OCI-LY7 (cell line): Measurements from ENCODE around the gene COX4I1. TPM values are rescaled to one million over a fixed set of nuclear protein-coding genes. Genes with fewer than 3 reads are reported as not detected.

Experiments
- BruUV-seq: library from RNA; stranded (reverse); fragments of 400-500 nt; replicated peaks from 2 replicates; lab custom pipeline; 2021; lab: Mats Ljungman, UMichigan
- CTCF ChIA-PET: fragments of 300-600 bp; sonication (Branson Sonifier 250); formaldehyde crosslinking; loops from one replicate; lab custom pipeline; 2022; ENCODE audit warnings: antibody characterized with exemption; ENCODE audit not compliant: unreplicated experiment; lab: Charles Lee
- POLR2A ChIA-PET: fragments of 300-600 bp; sonication (Branson Sonifier 250); formaldehyde crosslinking; loops from one replicate; lab custom pipeline; 2022; ENCODE audit warnings: antibody characterized with exemption; lab: Charles Lee
- DNase-seq: peaks from one replicate; pipeline ENCODE4 v3.0.0-alpha.2; 2015; ENCODE audit warnings: low spot score
- H2AFZ ChIP-seq: fragments of 200-600 bp; sonication (generic), shearing (Covaris generic); 2 replicates; pipeline ENCODE4 v1.6.1; 2014; ENCODE audit warnings: mild to moderate bottlenecking, antibody characterized with exemption, low read length, moderate library complexity
- H3K27ac ChIP-seq: fragments of 200-600 bp; sonication (generic); 2 replicates; pipeline ENCODE4 v1.5.1; 2014; ENCODE audit warnings: mixed run types, low read depth, mild to moderate bottlenecking, moderate library complexity, low read length, inconsistent platforms; ENCODE audit not compliant: poor library complexity, severe bottlenecking
- H3K36me3 ChIP-seq: fragments of 200-600 bp; sonication (generic); 2 replicates; pipeline ENCODE4 v1.6.1; 2014; ENCODE audit warnings: mild to moderate bottlenecking, antibody characterized with exemption, low read length, moderate library complexity, mixed read lengths; ENCODE audit not compliant: insufficient read depth
- H3K4me1 ChIP-seq: fragments of 200-600 bp; sonication (generic); 2 replicates; pipeline ENCODE4 v1.5.1; 2014; ENCODE audit warnings: mild to moderate bottlenecking, low read length; ENCODE audit not compliant: insufficient read depth, poor library complexity, severe bottlenecking
- H3K4me2 ChIP-seq: fragments of 200-600 bp; sonication (generic); 2 replicates; pipeline ENCODE4 v1.6.1; 2014; ENCODE audit warnings: mild to moderate bottlenecking, low read length
- H3K4me3 ChIP-seq: fragments of 200-600 bp; sonication (generic); 2 replicates; pipeline ENCODE4 v1.5.1; 2014; ENCODE audit warnings: mild to moderate bottlenecking, low read depth, low read length; ENCODE audit not compliant: poor library complexity, severe bottlenecking
- H3K79me2 ChIP-seq: fragments of 200-600 bp; sonication (generic); 2 replicates; pipeline ENCODE4 v1.6.1; 2016; ENCODE audit warnings: low read depth, mild to moderate bottlenecking, low read length, moderate library complexity, mixed read lengths; ENCODE audit not compliant: insufficient read depth
- H3K9me2 ChIP-seq: fragments of 200-600 bp; sonication (generic); 2 replicates; pipeline ENCODE4 v1.6.1; 2016; ENCODE audit warnings: mild to moderate bottlenecking, low read length, mixed read lengths; ENCODE audit not compliant: insufficient read depth
- H3K9me3 ChIP-seq: fragments of 200-600 bp; sonication (generic); 2 replicates; pipeline ENCODE4 v1.6.1; 2014; ENCODE audit warnings: mild to moderate bottlenecking, mixed run types, low read length, mixed read lengths
- H4K20me1 ChIP-seq: fragments of 200-600 bp; sonication (generic); 2 replicates; pipeline ENCODE4 v1.6.1; 2014; ENCODE audit warnings: mild to moderate bottlenecking, antibody characterized with exemption, low read length, moderate library complexity, mixed read lengths; ENCODE audit not compliant: insufficient read depth
- CTCF ChIP-seq: fragments of 200-600 bp; sonication (generic); conservative IDR thresholded peaks from 2 replicates; pipeline ENCODE4 v1.5.1; 2014; ENCODE audit warnings: mild to moderate bottlenecking, antibody characterized with exemption, low read length, moderate library complexity, mixed read lengths
- EZH2phosphoT487 ChIP-seq: fragments of 200-600 bp; sonication (generic); IDR thresholded peaks from 2 replicates; pipeline ENCODE4 v1.6.1; 2018; ENCODE audit warnings: low read depth, borderline replicate concordance, mild to moderate bottlenecking, mixed run types, antibody characterized with exemption, low read length, moderate library complexity, mixed read lengths
- intact Hi-C: fragments of 100-400 bp; cut with micrococcal nuclease; formaldehyde crosslinking; loops from one replicate; pipeline ENCODE4 v1.10.0; 2022; ENCODE audit not compliant: unreplicated experiment
- total RNA-seq, 2 experiments: library from RNA; depleted of rRNA in 1 of 2; stranded (reverse); fragments of >200 nt in 1 of 2; shearing (Covaris generic) in 1 of 2; gene quantifications; 2 replicates each; pipeline ENCODE4 v1.2.3, GENCODE V29; 2014 to 2022

Gene COX4I1
- total RNA-seq, 2 experiments from 2014 or later: 542 to 569 TPM

- intact Hi-C loops: loop anchor here (10.0 kb wide), 1 partner anchor 696 kb away; no protein-coding TSS in a partner anchor
- H3K27ac ChIP-seq: no peak overlapping the region
- H3K79me2 ChIP-seq: no peaks in the 10 kb centered on the region
- POLR2A ChIA-PET: no interaction called here
- no peak for TF ChIP-seq CTCF
- TF ChIP-seq EZH2phosphoT487: no peak
- H4K20me1 ChIP-seq: no peaks in the 10 kb centered on the region
- H3K9me3 ChIP-seq: no peaks in the 10 kb centered on the region
- no TSS peak for BruUV-seq
- no peak for DNase-seq
- no peaks in the 10 kb centered on the region for H3K36me3 ChIP-seq
- H2AFZ ChIP-seq: no peak overlapping the region
- H3K9me2 ChIP-seq: no peaks in the 10 kb centered on the region
- H3K4me3 ChIP-seq: no peak overlapping the region
- no peak overlapping the region for H3K4me2 ChIP-seq
- CTCF ChIA-PET: no interaction called here
- H3K4me1 ChIP-seq: peaks cover 17% of the 10 kb centered on the region
Measured at GRCh38 chr16:85829171-85829719, 29.8 kb downstream of the COX4I1 start.

- no peak overlapping the region for H3K27ac ChIP-seq
- H4K20me1 ChIP-seq: no peaks in the 10 kb centered on the region
- TF ChIP-seq CTCF (no peak), EZH2phosphoT487 (no peak)
- no peak overlapping the region for H3K4me3 ChIP-seq
- no peaks in the 10 kb centered on the region for H3K36me3 ChIP-seq
- peaks cover 17% of the 10 kb centered on the region for H3K4me1 ChIP-seq
- ChIA-PET POLR2A (no interaction called here), CTCF (no interaction called here)
- no peak overlapping the region for H3K4me2 ChIP-seq
- no peak overlapping the region for H2AFZ ChIP-seq
- H3K79me2 ChIP-seq: no peaks in the 10 kb centered on the region
- BruUV-seq: no TSS peak
- intact Hi-C loops: loop anchor here (10.0 kb wide), 1 partner anchor 695 kb away; no protein-coding TSS in a partner anchor
- no peaks in the 10 kb centered on the region for H3K9me3 ChIP-seq
- no peak for DNase-seq
- H3K9me2 ChIP-seq: no peaks in the 10 kb centered on the region
Measured at GRCh38 chr16:85829751-85830445, 30.4 kb downstream of the COX4I1 start.

DNA sequence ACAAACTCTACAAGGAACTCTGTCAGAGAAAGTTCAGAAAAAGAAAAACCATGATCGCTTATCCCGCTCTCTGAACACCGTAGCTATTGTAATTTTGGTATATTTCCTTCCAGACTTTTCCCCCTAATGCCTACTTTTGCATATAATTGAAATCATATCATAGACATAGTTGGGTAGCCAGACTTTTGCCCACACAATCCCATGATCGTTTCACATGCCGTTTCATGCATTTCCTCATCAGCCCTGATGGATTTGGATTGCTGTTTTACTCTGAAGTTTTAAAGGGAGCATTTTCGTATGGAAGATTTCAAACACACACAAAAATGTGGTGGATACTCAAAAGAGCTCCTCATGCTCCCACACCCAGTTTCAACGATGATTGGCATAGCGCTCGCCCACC lies 31.3 kb downstream of the COX4I1 start:
- Histone ChIP-seq H3K36me3 (no peaks in the 10 kb centered on the region), H3K4me3 (no peak overlapping the region), H3K79me2 (no peaks in the 10 kb centered on the region), H3K4me2 (no peak overlapping the region), H2AFZ (no peak overlapping the region), H3K4me1 (peaks cover 17% of the 10 kb centered on the region), H3K27ac (no peak overlapping the region), H3K9me2 (no peaks in the 10 kb centered on the region), H3K9me3 (no peaks in the 10 kb centered on the region), H4K20me1 (no peaks in the 10 kb centered on the region)
- POLR2A ChIA-PET: interaction anchor here (0.6 kb wide), 1 partner anchor 193 kb away, joined by 3 read pairs; no protein-coding TSS in a partner anchor
- no TSS peak for BruUV-seq
- intact Hi-C loops: no loop called here
- no peak for DNase-seq
- CTCF ChIA-PET: interaction anchor here (0.9 kb wide), 1 partner anchor 10 kb away, joined by 3 read pairs; no protein-coding TSS in a partner anchor
- TF ChIP-seq CTCF (no peak), EZH2phosphoT487 (no peak)
